WTC11 (cell line): ENCODE measurements around the gene CPVL. TPM values are rescaled to one million over a fixed set of nuclear protein-coding genes. Genes with fewer than 3 reads are reported as not detected.
A peak's percentile ranks its signal among the peaks of the same experiment; 100 is the strongest.

Source experiments
- ATAC-seq: fragments of 200-7000 bp; cut with Tn5 transposase; 2 replicates; pipeline ENCODE4 v1.10.0; 2021; ENCODE audit warnings: mild to moderate bottlenecking, moderate library complexity
- Bru-seq: library from RNA; stranded (reverse); fragments of 400-500 nt; gene quantifications from one replicate; lab custom pipeline; 2021; lab: Mats Ljungman, UMichigan
- CTCF ChIA-PET: fragments of 300-600 bp; sonication (Branson Sonifier 250); formaldehyde crosslinking; loops from one replicate; lab custom pipeline; 2021; ENCODE audit warnings: antibody characterized with exemption; lab: Charles Lee
- POLR2A ChIA-PET: fragments of 350-600 bp; sonication (Branson Sonifier 250); formaldehyde crosslinking; loops from one replicate; lab custom pipeline; 2021; ENCODE audit warnings: antibody characterized with exemption; lab: Charles Lee
- DNase-seq: peaks from one replicate; pipeline ENCODE4 v3.0.0; 2021; ENCODE audit warnings: low spot score
- H3K27ac Mint-ChIP-seq: 2 replicates; pipeline ENCODE4 v1.8.0; 2021; ENCODE audit warnings: mixed read lengths
- H3K27me3 Mint-ChIP-seq: 2 replicates; pipeline ENCODE4 v1.8.0; 2021; ENCODE audit warnings: low read depth, mild to moderate bottlenecking, moderate library complexity, mixed read lengths
- H3K36me3 Mint-ChIP-seq: 2 replicates; pipeline ENCODE4 v1.8.0; 2021; ENCODE audit warnings: mixed read lengths
- H3K4me1 Mint-ChIP-seq: 2 replicates; pipeline ENCODE4 v1.8.0; 2022; ENCODE audit warnings: mixed read lengths
- H3K4me3 Mint-ChIP-seq: 2 replicates; pipeline ENCODE4 v1.8.0; 2021; ENCODE audit warnings: mild to moderate bottlenecking, moderate library complexity, mixed read lengths
- H3K9me3 Mint-ChIP-seq: 2 replicates; pipeline ENCODE4 v1.8.0; 2021; ENCODE audit warnings: mixed read lengths
- ETV6 ChIP-seq: sonication (generic); formaldehyde crosslinking; IDR thresholded peaks from 2 replicates; pipeline ENCODE4 v1.8.1; 2022; ENCODE audit warnings: mild to moderate bottlenecking, missing genetic modification reagents
- FOXJ3 ChIP-seq: sonication (generic); formaldehyde crosslinking; IDR thresholded peaks from 2 replicates; pipeline ENCODE4 v1.9.0; 2021; ENCODE audit warnings: missing genetic modification reagents, mild to moderate bottlenecking, borderline replicate concordance
- FOXP1 ChIP-seq: sonication (generic); formaldehyde crosslinking; IDR thresholded peaks from 2 replicates; pipeline ENCODE4 v1.8.0; 2022; ENCODE audit warnings: missing genetic modification reagents, mild to moderate bottlenecking, moderate library complexity, borderline replicate concordance
- GABPB1 ChIP-seq: sonication (generic); formaldehyde crosslinking; IDR thresholded peaks from 2 replicates; pipeline ENCODE4 v1.8.1; 2023; ENCODE audit warnings: mild to moderate bottlenecking, missing genetic modification reagents
- GRHL2 ChIP-seq: fragments of 250-450 bp; sonication (Bioruptor Pico); IDR thresholded peaks from 2 replicates; pipeline ENCODE4 v1.8.0; 2022; ENCODE audit warnings: mild to moderate bottlenecking, moderate library complexity; ENCODE audit not compliant: insufficient replicate concordance, severe bottlenecking
- KAT7 ChIP-seq: sonication (generic); formaldehyde crosslinking; IDR thresholded peaks from 2 replicates; pipeline ENCODE4 v1.8.1; 2023; ENCODE audit warnings: missing genetic modification reagents, mild to moderate bottlenecking, borderline replicate concordance
- NFE2L1 ChIP-seq: sonication (generic); formaldehyde crosslinking; IDR thresholded peaks from 2 replicates; pipeline ENCODE4 v1.8.1; 2023; ENCODE audit warnings: missing genetic modification reagents
- PRRX2 ChIP-seq: fragments of 250-450 bp; sonication (Bioruptor Pico); IDR thresholded peaks from 2 replicates; pipeline ENCODE4 v1.8.0; 2021; ENCODE audit warnings: mild to moderate bottlenecking
- SMAD3 ChIP-seq: sonication (generic); formaldehyde crosslinking; IDR thresholded peaks from 2 replicates; pipeline ENCODE4 v1.8.0; 2022; ENCODE audit warnings: missing genetic modification reagents, mild to moderate bottlenecking, borderline replicate concordance
- SP1 ChIP-seq: sonication (generic); formaldehyde crosslinking; conservative IDR thresholded peaks from 2 replicates; pipeline ENCODE4 v1.8.1; 2022; ENCODE audit warnings: missing genetic modification reagents
- STAT6 ChIP-seq: sonication (generic); formaldehyde crosslinking; conservative IDR thresholded peaks from 2 replicates; pipeline ENCODE4 v1.8.1; 2023; ENCODE audit warnings: mild to moderate bottlenecking, low read depth, missing genetic modification reagents, moderate library complexity
- ZNF121 ChIP-seq: sonication (generic); formaldehyde crosslinking; IDR thresholded peaks from 2 replicates; pipeline ENCODE4 v1.8.0; 2023; ENCODE audit warnings: missing genetic modification reagents
- ZNF232 ChIP-seq: sonication (generic); formaldehyde crosslinking; IDR thresholded peaks from 2 replicates; pipeline ENCODE4 v1.8.0; 2022; ENCODE audit warnings: mild to moderate bottlenecking, missing genetic modification reagents
- ZNF425 ChIP-seq: fragments of 250-450 bp; sonication (Bioruptor Pico); conservative IDR thresholded peaks from 2 replicates; pipeline ENCODE4 v1.9.0; 2021; ENCODE audit warnings: mild to moderate bottlenecking
- long read RNA-seq, 3 experiments: library from RNA in 1 of 3; library from capped mRNA in 1 of 3; library from polyadenylated mRNA in 1 of 3; unstranded in 2 of 3; stranded (forward) in 1 of 3; transcript quantifications; one replicate each; pipeline ENCODE4 v2.0.0, GENCODE V29; 2021
- total RNA-seq: library from RNA; stranded (reverse); gene quantifications from 3 replicates; pipeline ENCODE4 v1.2.3, GENCODE V29; 2021
- TF ChIP-seq, protein P1 (sequence below): sonication (generic); formaldehyde crosslinking; IDR thresholded peaks from 2 replicates; pipeline ENCODE4 v1.8.1; 2023; ENCODE audit warnings: mild to moderate bottlenecking, missing genetic modification reagents
- TF ChIP-seq, protein P2 (sequence below): sonication (generic); formaldehyde crosslinking; IDR thresholded peaks from 2 replicates; pipeline ENCODE4 v1.8.1; 2022; ENCODE audit warnings: low read depth, mild to moderate bottlenecking, moderate library complexity, missing genetic modification reagents, borderline replicate concordance
- TF ChIP-seq, protein P3 (sequence below): fragments of 250-450 bp; sonication (Bioruptor Pico); IDR thresholded peaks from 2 replicates; pipeline ENCODE4 v1.9.0; 2021; ENCODE audit warnings: moderate library complexity, mild to moderate bottlenecking, inconsistent platforms, borderline replicate concordance
- TF ChIP-seq, protein P4 (sequence below): sonication (generic); formaldehyde crosslinking; IDR thresholded peaks from 2 replicates; pipeline ENCODE4 v1.8.0; 2022; ENCODE audit warnings: mild to moderate bottlenecking, missing genetic modification reagents
- TF ChIP-seq, protein P5 (sequence below): sonication (generic); formaldehyde crosslinking; IDR thresholded peaks from 2 replicates; pipeline ENCODE4 v1.8.1; 2023; ENCODE audit warnings: mild to moderate bottlenecking, missing genetic modification reagents, moderate library complexity
- TF ChIP-seq, protein P6 (sequence below): sonication (generic); formaldehyde crosslinking; IDR thresholded peaks from 2 replicates; pipeline ENCODE4 v1.8.1; 2022; ENCODE audit warnings: missing genetic modification reagents, borderline replicate concordance

Gene CPVL
- total RNA-seq (34.2 to 43.8 TPM (median 42.6 TPM) in 3 replicates), Bru-seq, nascent RNA (percentile 56 among the genes with signal in this experiment)
- long read RNA-seq, experiment 1, transcript CPVL-201 (13 exons, 2,091 nt): major isoform, 117 of 171 reads
- long read RNA-seq, experiment 1, transcript CPVL-202 (13 exons, 1,739 nt): minor isoform, 23 of 171 reads
- long read RNA-seq, experiment 1, partial matches to known transcripts: 13 of 171 reads
- long read RNA-seq, experiment 1, other reads (novel, unspliced or antisense): 17 of 171 reads
- long read RNA-seq, experiment 2, transcript CPVL-201 (13 exons, 2,091 nt): major isoform, 35 of 102 reads
- long read RNA-seq, experiment 2, transcript CPVL-202 (13 exons, 1,739 nt): minor isoform, 7 of 102 reads
- long read RNA-seq, experiment 2, partial matches to known transcripts: 50 of 102 reads
- long read RNA-seq, experiment 2, other reads (novel, unspliced or antisense): 10 of 102 reads
- long read RNA-seq, experiment 3, transcript CPVL-202 (13 exons, 1,739 nt): minor isoform, 37 of 260 reads
- long read RNA-seq, experiment 3, transcript CPVL-201 (13 exons, 2,091 nt): major isoform, 165 of 260 reads
- long read RNA-seq, experiment 3, partial matches to known transcripts: 31 of 260 reads
- long read RNA-seq, experiment 3, other reads (novel, unspliced or antisense): 27 of 260 reads

GRCh38 chr7:29146057-29146706 lies at the start of gene CPVL:
CPVL (minus strand) TSS chr7:29146537; CDS start chr7:29121061, 25,476 bp downstream.
- peak; percentile 94 for ATAC-seq
- H3K4me3 Mint-ChIP-seq: peak within 1 kb of the TSS; percentile 96
- H3K9me3 Mint-ChIP-seq: no peaks in the 10 kb centered on the region
- peaks cover 19% of the 10 kb centered on the region for H3K4me1 Mint-ChIP-seq
- ChIA-PET CTCF (interaction anchor here (0.8 to 5.8 kb wide), 7 partner anchors 32 to 217 kb away, joined by 3 to 31 read pairs (median 3); no protein-coding TSS in a partner anchor), POLR2A (no interaction called here)
- H3K27me3 Mint-ChIP-seq: peaks cover 13% of the 10 kb centered on the region
- 0 out of 2 replicates have a peak within 1 kb of the TSS, but pooled peaks have one; percentile 26 for H3K27ac Mint-ChIP-seq
- peak; percentile 65 for DNase-seq
- H3K36me3 Mint-ChIP-seq: peaks cover 2% of the 10 kb centered on the region; the same call in 1 of the 2 replicates
- TF ChIP-seq, protein P1, sequence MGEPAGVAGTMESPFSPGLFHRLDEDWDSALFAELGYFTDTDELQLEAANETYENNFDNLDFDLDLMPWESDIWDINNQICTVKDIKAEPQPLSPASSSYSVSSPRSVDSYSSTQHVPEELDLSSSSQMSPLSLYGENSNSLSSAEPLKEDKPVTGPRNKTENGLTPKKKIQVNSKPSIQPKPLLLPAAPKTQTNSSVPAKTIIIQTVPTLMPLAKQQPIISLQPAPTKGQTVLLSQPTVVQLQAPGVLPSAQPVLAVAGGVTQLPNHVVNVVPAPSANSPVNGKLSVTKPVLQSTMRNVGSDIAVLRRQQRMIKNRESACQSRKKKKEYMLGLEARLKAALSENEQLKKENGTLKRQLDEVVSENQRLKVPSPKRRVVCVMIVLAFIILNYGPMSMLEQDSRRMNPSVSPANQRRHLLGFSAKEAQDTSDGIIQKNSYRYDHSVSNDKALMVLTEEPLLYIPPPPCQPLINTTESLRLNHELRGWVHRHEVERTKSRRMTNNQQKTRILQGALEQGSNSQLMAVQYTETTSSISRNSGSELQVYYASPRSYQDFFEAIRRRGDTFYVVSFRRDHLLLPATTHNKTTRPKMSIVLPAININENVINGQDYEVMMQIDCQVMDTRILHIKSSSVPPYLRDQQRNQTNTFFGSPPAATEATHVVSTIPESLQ: no peak
- TF ChIP-seq ZNF232 (CRISPR knock-in tag) (peak; percentile 75; the same call in 1 of the 2 replicates), NFE2L1 (CRISPR knock-in tag) (0 out of 2 replicates have a peak, but pooled peaks have one; percentile 42), GRHL2 (CRISPR knock-in tag) (no peak), PRRX2 (CRISPR knock-in tag) (no peak), ZNF121 (no peak), GABPB1 (CRISPR knock-in tag) (peak; percentile 12; the same call in 1 of the 2 replicates), SMAD3 (CRISPR knock-in tag) (peak; percentile 74; the same call in 1 of the 2 replicates), FOXP1 (CRISPR knock-in tag) (no peak), FOXJ3 (CRISPR knock-in tag) (no peak), KAT7 (CRISPR knock-in tag) (0 out of 2 replicates have a peak, but pooled peaks have one; percentile 63), STAT6 (CRISPR knock-in tag) (no peak), ZNF425 (CRISPR knock-in tag) (no peak), ETV6 (CRISPR knock-in tag) (no peak), SP1 (CRISPR knock-in tag) (no peak)
- TF ChIP-seq, protein P2, sequence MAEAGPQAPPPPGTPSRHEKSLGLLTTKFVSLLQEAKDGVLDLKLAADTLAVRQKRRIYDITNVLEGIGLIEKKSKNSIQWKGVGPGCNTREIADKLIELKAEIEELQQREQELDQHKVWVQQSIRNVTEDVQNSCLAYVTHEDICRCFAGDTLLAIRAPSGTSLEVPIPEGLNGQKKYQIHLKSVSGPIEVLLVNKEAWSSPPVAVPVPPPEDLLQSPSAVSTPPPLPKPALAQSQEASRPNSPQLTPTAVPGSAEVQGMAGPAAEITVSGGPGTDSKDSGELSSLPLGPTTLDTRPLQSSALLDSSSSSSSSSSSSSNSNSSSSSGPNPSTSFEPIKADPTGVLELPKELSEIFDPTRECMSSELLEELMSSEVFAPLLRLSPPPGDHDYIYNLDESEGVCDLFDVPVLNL (CRISPR knock-in tag): no peak
- TF ChIP-seq, protein P3, sequence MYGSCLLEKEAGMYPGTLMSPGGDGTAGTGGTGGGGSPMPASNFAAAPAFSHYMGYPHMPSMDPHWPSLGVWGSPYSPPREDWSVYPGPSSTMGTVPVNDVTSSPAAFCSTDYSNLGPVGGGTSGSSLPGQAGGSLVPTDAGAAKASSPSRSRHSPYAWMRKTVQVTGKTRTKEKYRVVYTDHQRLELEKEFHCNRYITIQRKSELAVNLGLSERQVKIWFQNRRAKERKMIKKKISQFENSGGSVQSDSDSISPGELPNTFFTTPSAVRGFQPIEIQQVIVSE (CRISPR knock-in tag): no peak
- TF ChIP-seq, protein P4, sequence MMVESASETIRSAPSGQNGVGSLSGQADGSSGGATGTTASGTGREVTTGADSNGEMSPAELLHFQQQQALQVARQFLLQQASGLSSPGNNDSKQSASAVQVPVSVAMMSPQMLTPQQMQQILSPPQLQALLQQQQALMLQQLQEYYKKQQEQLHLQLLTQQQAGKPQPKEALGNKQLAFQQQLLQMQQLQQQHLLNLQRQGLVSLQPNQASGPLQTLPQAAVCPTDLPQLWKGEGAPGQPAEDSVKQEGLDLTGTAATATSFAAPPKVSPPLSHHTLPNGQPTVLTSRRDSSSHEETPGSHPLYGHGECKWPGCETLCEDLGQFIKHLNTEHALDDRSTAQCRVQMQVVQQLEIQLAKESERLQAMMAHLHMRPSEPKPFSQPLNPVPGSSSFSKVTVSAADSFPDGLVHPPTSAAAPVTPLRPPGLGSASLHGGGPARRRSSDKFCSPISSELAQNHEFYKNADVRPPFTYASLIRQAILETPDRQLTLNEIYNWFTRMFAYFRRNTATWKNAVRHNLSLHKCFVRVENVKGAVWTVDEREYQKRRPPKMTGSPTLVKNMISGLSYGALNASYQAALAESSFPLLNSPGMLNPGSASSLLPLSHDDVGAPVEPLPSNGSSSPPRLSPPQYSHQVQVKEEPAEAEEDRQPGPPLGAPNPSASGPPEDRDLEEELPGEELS (CRISPR knock-in tag): peak; percentile 15; the same call in 1 of the 2 replicates
- TF ChIP-seq, protein P5, sequence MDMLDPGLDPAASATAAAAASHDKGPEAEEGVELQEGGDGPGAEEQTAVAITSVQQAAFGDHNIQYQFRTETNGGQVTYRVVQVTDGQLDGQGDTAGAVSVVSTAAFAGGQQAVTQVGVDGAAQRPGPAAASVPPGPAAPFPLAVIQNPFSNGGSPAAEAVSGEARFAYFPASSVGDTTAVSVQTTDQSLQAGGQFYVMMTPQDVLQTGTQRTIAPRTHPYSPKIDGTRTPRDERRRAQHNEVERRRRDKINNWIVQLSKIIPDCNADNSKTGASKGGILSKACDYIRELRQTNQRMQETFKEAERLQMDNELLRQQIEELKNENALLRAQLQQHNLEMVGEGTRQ (CRISPR knock-in tag): peak; percentile 89
- TF ChIP-seq, protein P6, sequence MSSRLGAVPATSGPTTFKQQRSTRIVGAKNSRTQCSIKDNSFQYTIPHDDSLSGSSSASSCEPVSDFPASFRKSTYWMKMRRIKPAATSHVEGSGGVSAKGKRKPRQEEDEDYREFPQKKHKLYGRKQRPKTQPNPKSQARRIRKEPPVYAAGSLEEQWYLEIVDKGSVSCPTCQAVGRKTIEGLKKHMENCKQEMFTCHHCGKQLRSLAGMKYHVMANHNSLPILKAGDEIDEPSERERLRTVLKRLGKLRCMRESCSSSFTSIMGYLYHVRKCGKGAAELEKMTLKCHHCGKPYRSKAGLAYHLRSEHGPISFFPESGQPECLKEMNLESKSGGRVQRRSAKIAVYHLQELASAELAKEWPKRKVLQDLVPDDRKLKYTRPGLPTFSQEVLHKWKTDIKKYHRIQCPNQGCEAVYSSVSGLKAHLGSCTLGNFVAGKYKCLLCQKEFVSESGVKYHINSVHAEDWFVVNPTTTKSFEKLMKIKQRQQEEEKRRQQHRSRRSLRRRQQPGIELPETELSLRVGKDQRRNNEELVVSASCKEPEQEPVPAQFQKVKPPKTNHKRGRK (CRISPR knock-in tag): no peak
